Endothelial cell of umbilical vein (primary cell): ENCODE results near the gene SUPT5H. TPM values are rescaled to one million over a fixed set of nuclear protein-coding genes. Genes with fewer than 3 reads are reported as not detected.

Source experiments
- BruUV-seq: library from RNA; stranded (reverse); fragments of 400-500 nt; replicated peaks from 2 replicates; lab custom pipeline; 2021; lab: Mats Ljungman, UMichigan
- CTCF ChIA-PET: fragments of 300-600, 350-600 bp; sonication (Branson Sonifier 250); formaldehyde crosslinking; loops from one replicate; lab custom pipeline; 2021; ENCODE audit warnings: antibody characterized with exemption, inconsistent platforms; lab: Charles Lee
- POLR2A ChIA-PET: fragments of 300-600, 350-600 bp; sonication (Branson Sonifier 250); formaldehyde crosslinking; loops from one replicate; lab custom pipeline; 2021; ENCODE audit warnings: antibody characterized with exemption, inconsistent platforms; lab: Charles Lee
- DNase-seq: peaks from one replicate; pipeline ENCODE4 v3.0.0-alpha.2; 2011; ENCODE audit warnings: low read depth, low spot score
- FAIRE-seq: peaks from 2 replicates; lab custom pipeline; 2011; peaks lifted over from hg19 to GRCh38; lab: Jason Lieb, UNC
- H2AFZ ChIP-seq: 2 replicates; pipeline ENCODE4 v1.6.0; 2012; ENCODE audit warnings: low read depth, low read length, control low read depth, inconsistent platforms
- H3K27ac ChIP-seq: 2 replicates; pipeline ENCODE4 v1.5.1; 2011; ENCODE audit warnings: low read depth, mild to moderate bottlenecking, control low read depth, low read length, moderate library complexity; ENCODE audit not compliant: insufficient read depth
- H3K27me3 ChIP-seq, 2 experiments: 2 replicates each; pipeline versions ENCODE4 v1.6.0 to v1.6.1; 2011; ENCODE audit warnings: low read length in 2 of 2, mixed read lengths in 1 of 2; ENCODE audit not compliant: control insufficient read depth in 2 of 2, insufficient read depth in 2 of 2
- H3K36me3 ChIP-seq, 2 experiments: 2 replicates in 1 of 2; 3 replicates in 1 of 2; pipeline ENCODE4 v1.5.1; 2011; ENCODE audit warnings: low read length in 2 of 2, mild to moderate bottlenecking in 1 of 2, moderate library complexity in 1 of 2; ENCODE audit not compliant: control insufficient read depth in 2 of 2, insufficient read depth in 2 of 2; ENCODE audit errors: extremely low read depth in 1 of 2
- H3K4me1 ChIP-seq: 3 replicates; pipeline ENCODE4 v1.5.1; 2011; ENCODE audit warnings: mild to moderate bottlenecking, low read length; ENCODE audit not compliant: control insufficient read depth, insufficient read depth; ENCODE audit errors: extremely low read depth
- H3K4me2 ChIP-seq: 2 replicates; pipeline ENCODE4 v1.6.1; 2011; ENCODE audit warnings: low read length, control low read depth, mixed read lengths; ENCODE audit not compliant: insufficient read depth
- H3K4me3 ChIP-seq, 3 experiments: fragments of 200-600 bp in 1 of 3; sonication (generic), shearing (Covaris generic) in 1 of 3; replicated peaks in 1 of 3; 2 replicates each; pipeline ENCODE4 v1.5.1; 2011 to 2016; ENCODE audit warnings: control low read depth in 3 of 3, low read length in 3 of 3, mild to moderate bottlenecking in 2 of 3, inconsistent platforms in 1 of 3, low read depth in 1 of 3, moderate library complexity in 1 of 3; ENCODE audit not compliant: insufficient read depth in 1 of 3
- H3K79me2 ChIP-seq: 2 replicates; pipeline ENCODE4 v1.6.0; 2012; ENCODE audit warnings: low read length, inconsistent platforms; ENCODE audit not compliant: control insufficient read depth, insufficient read depth
- H3K9ac ChIP-seq: replicated peaks from 2 replicates; pipeline ENCODE3; 2011; ENCODE audit warnings: low read length, control low read depth; ENCODE audit not compliant: insufficient read depth; ENCODE audit errors: extremely low read depth
- H3K9me1 ChIP-seq: replicated peaks from 3 replicates; pipeline ENCODE4 v1.6.0; 2011; ENCODE audit warnings: mild to moderate bottlenecking, low read length; ENCODE audit not compliant: control insufficient read depth, insufficient read depth; ENCODE audit errors: extremely low read depth
- H3K9me3 ChIP-seq: replicated peaks from 2 replicates; pipeline ENCODE4 v1.5.1; 2012; ENCODE audit warnings: low read length, inconsistent platforms; ENCODE audit not compliant: control insufficient read depth, insufficient read depth
- H4K20me1 ChIP-seq: replicated peaks from 2 replicates; pipeline ENCODE3; 2011; ENCODE audit warnings: mild to moderate bottlenecking, low read length; ENCODE audit not compliant: control insufficient read depth, insufficient read depth; ENCODE audit errors: extremely low read depth
- CTCF ChIP-seq, 2 donors: IDR thresholded peaks; 1 replicate in 1 of 2; 2 replicates in 1 of 2; pipeline ENCODE4 v1.5.1; 2011; ENCODE audit warnings: low read length in 2 of 2, mild to moderate bottlenecking in 2 of 2, moderate library complexity in 2 of 2, control low read depth in 1 of 2, inconsistent platforms in 1 of 2, low read depth in 1 of 2; ENCODE audit not compliant: insufficient read depth in 1 of 2; ENCODE audit errors: extremely low read depth in 1 of 2
- EZH2 ChIP-seq: IDR thresholded peaks from 2 replicates; pipeline ENCODE4 v1.6.1; 2012; ENCODE audit warnings: borderline replicate concordance, low read depth, mild to moderate bottlenecking, moderate library complexity, low read length, inconsistent platforms; ENCODE audit not compliant: severe bottlenecking
- FOS ChIP-seq: IDR thresholded peaks from 2 replicates; pipeline ENCODE4 v1.6.1; 2011; ENCODE audit warnings: mild to moderate bottlenecking, low read length, moderate library complexity, borderline replicate concordance; ENCODE audit not compliant: insufficient read depth
- GATA2 ChIP-seq: IDR thresholded peaks from 2 replicates; pipeline ENCODE4 v1.7.0; 2011; ENCODE audit warnings: low read depth, mild to moderate bottlenecking, moderate library complexity, mixed read lengths, low read length; ENCODE audit not compliant: insufficient read length, insufficient read depth
- JUN ChIP-seq: IDR thresholded peaks from 2 replicates; pipeline ENCODE4 v1.6.1; 2011; ENCODE audit warnings: borderline replicate concordance, low read depth; ENCODE audit not compliant: insufficient read length, insufficient read depth
- MAX ChIP-seq: IDR thresholded peaks from 2 replicates; pipeline ENCODE4 v1.6.1; 2011; ENCODE audit not compliant: insufficient read depth, insufficient read length
- MYC ChIP-seq: IDR thresholded peaks from one replicate; pipeline ENCODE4 v1.6.1; 2011; ENCODE audit warnings: mild to moderate bottlenecking, low read depth, low read length
- POLR2A ChIP-seq: IDR thresholded peaks from 2 replicates; pipeline ENCODE4 v1.6.1; 2012; ENCODE audit warnings: low read depth, mild to moderate bottlenecking, control low read depth, low read length
- POLR2AphosphoS5 ChIP-seq: IDR thresholded peaks from 2 replicates; pipeline ENCODE4 v1.6.1; 2012; ENCODE audit warnings: low read depth, mild to moderate bottlenecking, control low read depth, low read length, moderate library complexity; ENCODE audit not compliant: insufficient read depth
- dilution Hi-C: fragments of 300-500 bp; cut with MboI; formaldehyde crosslinking; loops from one replicate; pipeline ENCODE4 v1.15.0; 2019; ENCODE audit warnings: low sequenced_read_pairs; ENCODE audit not compliant: extremely low pct_ligation_motif_present
- intact Hi-C: fragments of 100-400 bp; cut with micrococcal nuclease; formaldehyde crosslinking; loops from one replicate; pipeline ENCODE4 v1.10.0; 2022
- polyA plus RNA-seq, 4 experiments: library from polyadenylated mRNA; depleted of rRNA in 3 of 4; stranded (reverse) in 3 of 4; unstranded in 1 of 4; fragments of >200 nt; gene quantifications; 2 replicates each; pipeline versions ENCODE4 v1.2.1 to v1.2.3, GENCODE V29; 2011 to 2012; ENCODE audit warnings: missing spikeins in 1 of 4
- total RNA-seq: library from RNA; stranded (reverse); gene quantifications from 2 replicates; pipeline ENCODE4 v1.2.3, GENCODE V29; 2021

The SUPT5H gene
- total and polyA plus RNA-seq, 2 donors (not counting 3 experiments of a cell fraction or from before 2014, with no cell fraction given) = 87.6 to 120 TPM

GRCh38 chr19:39435499-39436349 lies 9.7 kb upstream of the SUPT5H start, which contains the start of gene RPS16:
Gene RPS16 (minus strand): TSS chr19:39435949. CDS start chr19:39435895, 54 bp downstream.
- Histone ChIP-seq H3K27ac (peak within 1 kb of the TSS; percentile 96), H3K4me1 (peaks cover 26% of the 10 kb centered on the region), H3K9ac (peak within 1 kb of the TSS; percentile 100), H4K20me1 (no peaks in the 10 kb centered on the region), H3K4me2 (peak within 1 kb of the TSS; percentile 84), H3K27me3 (no peaks in the 10 kb centered on the region), H2AFZ (peak within 1 kb of the TSS; percentile 17), H3K9me3 (no peaks in the 10 kb centered on the region), H3K9me1 (no peaks in the 10 kb centered on the region), H3K79me2 (peaks cover 31% of the 10 kb centered on the region), H3K4me3 (peak within 1 kb of the TSS; percentile 96), H3K36me3 (peaks cover 11 to 16% of the 10 kb centered on the region in 2 experiments)
- peak; percentile 98 for DNase-seq
- POLR2A ChIA-PET = interaction anchor here (0.6 to 1.7 kb wide), 18 partner anchors 8 to 97 kb away, joined by 3 to 18 read pairs (median 5); partner anchors contain the start of genes EID2B, MED29, PAF1 and PLEKHG2
- FAIRE-seq = peak; percentile 98
- no peak for TF ChIP-seq EZH2
- no peak for TF ChIP-seq JUN
- TF ChIP-seq CTCF (IDR thresholded peaks at IDR 0.05; ENCODE audit: extremely low read depth in 1 of 2, insufficient read depth in 1 of 2, low read depth in 1 of 2, low read length in 2 of 2) = no peak
- no peak for TF ChIP-seq GATA2
- peak; percentile 31 for TF ChIP-seq MAX
- TF ChIP-seq POLR2AphosphoS5 = peak; percentile 98
- peak; percentile 38 for TF ChIP-seq MYC
- TF ChIP-seq POLR2A = peak; percentile 96
- TF ChIP-seq FOS = no peak
- no TSS peak for BruUV-seq
- dilution Hi-C loops = no loop called here
- CTCF ChIA-PET = interaction anchor here (0.7 to 1.8 kb wide), 11 partner anchors 8 to 96 kb away, joined by 3 to 13 read pairs (median 5); partner anchors contain the start of genes MED29, PAF1, PLEKHG2 and SAMD4B
- intact Hi-C loops = loop anchor here (1.0 to 2.0 kb wide), 2 partner anchors 10 to 45 kb away; partner anchors contain the start of genes SUPT5H and TIMM50
